NCI-H1105 treated with DMSO at 0.1 percent for 48 hours (cell line): ENCODE results near the gene CNNM4.

Experiments
- DNase-seq: peaks from one replicate; lab custom pipeline; 2025; lab: John Stamatoyannopoulos, UW

CNNM4 gene

DNA sequence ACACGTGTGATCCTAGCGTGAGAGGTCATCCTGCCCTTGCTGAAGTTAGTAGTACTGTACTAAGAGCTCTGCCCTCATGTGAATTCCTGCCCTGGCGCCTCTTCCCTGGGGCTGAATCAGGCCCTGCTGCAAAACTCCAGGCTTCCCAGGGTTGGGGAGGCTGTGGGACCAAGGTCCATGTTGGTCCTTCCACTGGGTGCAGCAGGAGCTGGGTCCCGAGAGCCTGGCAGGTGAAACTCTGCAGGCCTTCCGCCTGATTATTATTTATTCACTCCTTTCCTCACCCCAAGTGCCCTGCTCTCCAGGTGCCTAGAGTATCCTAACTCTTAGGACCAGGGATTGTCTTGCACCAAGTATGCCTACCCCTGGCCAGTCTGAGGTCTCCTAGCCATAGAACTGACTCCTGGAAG, 50.1 kb downstream of the CNNM4 start:
- DNase-seq: no peak

GRCh38 chr2:96811917-96812316, 51.2 kb downstream of the CNNM4 start:
- no peak for DNase-seq

DNA sequence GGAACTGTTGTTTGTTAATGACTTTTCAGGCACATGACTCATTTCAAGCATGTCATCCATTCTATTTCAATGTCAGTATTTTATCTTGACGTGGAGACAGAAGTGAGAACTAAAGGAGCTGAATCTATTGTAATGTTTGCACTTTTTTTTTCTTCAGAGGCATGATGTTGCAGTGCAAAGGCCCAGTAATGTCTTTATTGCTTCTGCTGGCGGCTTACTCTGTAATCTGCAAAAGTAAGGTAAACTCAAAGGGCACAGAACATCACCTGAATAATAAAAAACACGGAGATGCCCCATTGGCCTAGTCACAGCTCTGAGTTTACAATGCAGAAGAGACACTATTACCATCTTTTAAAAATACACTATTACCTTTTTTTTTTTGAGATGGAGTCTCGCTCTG, 53.0 kb downstream of the CNNM4 start:
- no peak for DNase-seq

DNA sequence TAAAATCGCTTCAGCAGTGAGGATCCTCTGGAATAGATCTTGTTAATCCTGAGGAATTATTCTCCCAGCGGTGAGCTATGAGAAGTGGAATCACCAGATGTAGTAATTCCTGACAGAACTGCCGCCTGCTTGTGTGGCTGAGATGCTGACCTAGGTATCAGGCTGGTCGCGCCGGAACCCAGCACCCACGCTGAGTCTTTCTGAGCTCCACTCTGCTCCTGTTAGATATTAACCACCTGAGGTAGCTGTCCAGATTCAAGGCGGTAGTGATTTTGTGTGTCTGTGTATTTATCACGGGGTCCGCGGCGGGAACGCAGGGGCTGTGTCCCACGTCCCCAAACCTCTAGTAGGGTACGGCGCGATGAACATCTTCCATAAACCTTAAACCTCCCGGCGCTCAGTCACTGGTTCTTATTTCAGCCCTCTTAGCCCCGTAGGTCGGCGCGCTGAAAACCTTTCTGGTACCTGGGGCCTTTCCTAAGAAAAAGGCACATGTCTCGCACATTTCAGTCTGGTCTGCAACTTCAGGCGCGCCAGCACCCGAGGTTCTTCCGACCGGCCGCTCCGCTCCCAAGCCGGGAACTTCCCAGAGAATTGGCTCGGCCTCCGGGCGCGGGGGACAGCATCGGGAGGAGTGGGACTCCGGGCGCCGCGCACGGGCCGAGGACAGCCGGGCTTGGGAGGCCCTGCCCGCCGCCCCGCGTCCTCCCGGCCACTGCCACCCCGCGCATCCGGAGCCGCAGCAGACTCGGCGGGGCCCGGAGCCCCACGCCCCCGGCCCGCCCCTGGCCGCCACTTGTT, 54.8 kb downstream of the CNNM4 start:
- peak; percentile 59 for DNase-seq

- DNase-seq: peak; percentile 82
Measured at GRCh38 chr2:96816127-96816835, 55.6 kb downstream of the CNNM4 start, which contains the start of gene CNNM3. Gene CNNM3 (plus strand): TSS chr2:96816268. CDS start chr2:96816278, 10 bp downstream.

- no peak for DNase-seq
Measured at GRCh38 chr2:96816836-96817702, 56.4 kb downstream of the CNNM4 start.

DNA sequence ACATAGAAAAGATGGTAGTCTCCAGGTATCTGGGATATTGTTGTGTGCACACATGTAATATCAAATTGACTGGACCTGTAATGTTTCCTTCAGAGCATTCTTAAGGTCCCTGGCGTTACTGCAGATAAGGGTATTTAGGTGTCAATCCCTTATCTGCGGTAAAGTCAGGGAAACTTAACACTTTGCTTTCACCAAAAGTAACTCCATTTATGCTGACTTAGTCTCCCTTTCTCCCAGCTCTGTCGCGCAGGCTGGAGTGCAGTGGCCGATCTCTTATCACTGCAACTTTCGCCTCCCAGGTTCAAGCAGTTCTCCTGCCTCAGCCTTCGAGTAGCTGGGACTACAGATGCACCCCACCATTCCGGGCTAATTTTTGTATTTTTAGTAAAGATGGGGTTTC, 57.2 kb downstream of the CNNM4 start:
- DNase-seq: no peak

DNA sequence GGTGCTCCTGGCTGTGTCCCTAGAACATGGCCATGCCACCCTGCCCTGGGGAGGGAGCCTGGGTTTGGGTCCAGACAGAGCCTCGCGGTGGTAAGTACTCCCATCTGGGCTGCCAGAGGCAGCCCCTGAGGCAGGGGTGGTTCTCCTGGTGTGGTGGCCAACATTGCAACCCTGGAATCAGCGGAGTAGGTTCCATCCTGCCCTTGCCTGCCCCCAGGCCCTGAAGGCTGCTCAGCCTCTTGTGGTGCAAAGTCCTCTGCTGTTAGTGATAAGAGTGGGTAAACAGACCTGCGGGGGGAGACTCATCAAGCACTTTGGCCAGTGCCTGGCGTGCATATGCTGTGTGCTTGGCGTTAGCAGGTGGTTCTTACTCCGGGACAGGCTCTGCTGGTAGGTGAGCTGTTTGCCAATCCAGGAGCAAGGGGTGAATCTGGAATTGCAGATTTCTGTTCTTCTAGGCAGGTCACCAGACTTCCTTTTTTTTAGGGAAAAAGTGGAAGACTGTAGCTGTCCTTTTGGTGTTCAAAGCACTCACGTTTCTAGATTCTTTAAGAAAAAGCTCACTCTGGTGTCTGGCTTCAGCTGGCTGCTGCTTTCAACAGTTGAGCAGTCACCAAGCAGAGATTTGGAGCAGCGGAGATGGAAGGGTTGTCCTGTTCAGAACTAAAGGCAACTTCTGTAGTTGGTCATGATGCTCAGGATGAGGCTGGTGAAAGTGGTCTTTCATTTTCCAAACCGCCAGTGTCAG, 58.6 kb downstream of the CNNM4 start:
- DNase-seq: no peak

- no peak for DNase-seq
Measured at GRCh38 chr2:96819876-96820511, 59.3 kb downstream of the CNNM4 start.

DNA sequence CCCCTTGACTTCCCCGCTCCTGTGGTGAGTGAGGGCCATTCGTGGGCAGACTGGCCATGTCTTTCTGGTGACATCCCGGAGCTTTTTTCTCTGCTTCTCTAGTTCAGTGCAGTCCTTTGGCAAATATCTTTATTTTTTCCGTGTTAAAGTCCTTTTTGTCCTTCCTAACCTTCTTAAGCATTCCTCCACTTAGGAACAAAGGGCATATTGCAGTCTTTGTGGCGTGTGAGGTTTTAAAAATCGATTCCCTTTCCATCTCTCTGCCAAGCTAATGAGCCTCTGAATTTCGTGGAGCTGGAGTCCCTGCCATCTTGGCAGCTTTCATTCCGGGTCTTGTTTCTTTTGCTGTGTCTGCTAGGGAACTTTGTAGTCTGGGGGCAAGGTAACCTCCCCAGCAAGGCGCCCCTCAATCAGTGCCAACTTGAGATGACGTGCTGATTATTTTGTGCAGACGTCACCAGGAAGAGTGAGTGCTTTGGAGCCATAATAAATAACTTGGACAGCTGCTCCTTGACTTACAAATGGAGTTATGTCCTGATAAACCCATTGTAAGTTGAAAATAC, 60.5 kb downstream of the CNNM4 start:
- DNase-seq: no peak

GRCh38 chr2:96822786-96823185, 62.1 kb downstream of the CNNM4 start:
- no peak for DNase-seq

- no peak for DNase-seq
Measured at GRCh38 chr2:96823198-96823597, 62.5 kb downstream of the CNNM4 start.

- DNase-seq: no peak
Measured at GRCh38 chr2:96824079-96824870, 63.6 kb downstream of the CNNM4 start.

DNA sequence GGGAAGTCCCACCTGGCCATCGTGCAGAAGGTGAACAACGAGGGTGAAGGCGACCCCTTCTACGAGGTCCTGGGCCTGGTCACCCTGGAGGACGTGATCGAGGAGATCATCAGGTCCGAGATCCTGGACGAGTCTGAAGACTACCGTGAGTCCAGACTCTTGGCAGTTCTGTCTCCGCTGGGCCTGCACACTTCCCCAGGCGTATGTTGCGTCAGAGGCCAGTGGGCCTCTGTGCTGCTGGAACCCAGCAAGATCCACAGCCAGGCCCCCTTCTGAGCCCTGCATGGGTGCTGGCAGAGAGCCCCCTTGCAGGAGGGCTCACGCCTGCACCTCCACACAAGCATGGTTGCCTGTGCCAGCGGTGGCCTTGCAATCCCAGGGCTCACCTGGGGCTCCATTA, 64.4 kb downstream of the CNNM4 start:
- DNase-seq: no peak

- DNase-seq: no peak
Measured at GRCh38 chr2:96826546-96827278, 66.0 kb downstream of the CNNM4 start.

DNA sequence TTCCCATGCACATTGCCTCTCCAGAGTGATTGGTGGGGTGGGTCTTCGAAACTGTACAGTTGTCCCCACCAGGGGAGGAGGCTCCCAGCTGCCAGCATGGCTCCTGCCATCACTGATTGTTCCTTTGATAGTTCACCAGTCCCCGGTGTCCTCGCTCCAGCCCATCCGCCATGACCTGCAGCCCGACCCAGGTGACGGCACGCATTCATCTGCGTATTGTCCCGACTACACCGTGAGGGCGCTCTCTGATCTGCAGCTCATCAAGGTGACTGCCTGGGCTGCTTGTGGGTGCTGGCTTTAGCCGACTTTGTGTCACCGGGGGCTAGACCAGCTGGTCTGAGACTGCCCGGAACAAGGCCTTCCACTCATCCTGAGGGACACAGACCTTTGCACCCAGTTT, 67.7 kb downstream of the CNNM4 start:
- DNase-seq: no peak

DNA sequence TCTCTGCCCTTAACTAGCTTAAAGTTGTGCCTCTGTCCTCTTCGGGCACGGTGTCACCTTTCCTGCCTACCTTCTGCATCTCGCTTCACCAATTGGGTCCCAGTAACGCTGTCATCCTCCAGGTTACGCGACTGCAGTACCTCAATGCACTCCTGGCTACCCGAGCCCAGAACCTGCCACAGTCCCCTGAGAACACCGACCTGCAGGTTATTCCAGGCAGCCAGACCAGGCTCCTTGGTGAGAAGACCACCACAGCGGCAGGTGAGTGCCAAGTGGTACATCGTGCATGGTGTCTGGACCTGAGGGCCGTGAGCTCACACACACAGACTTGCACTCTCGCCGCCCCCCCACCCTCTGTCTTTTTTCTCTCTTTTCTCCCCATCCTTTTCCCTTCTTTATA, 68.2 kb downstream of the CNNM4 start:
- DNase-seq: no peak

DNA sequence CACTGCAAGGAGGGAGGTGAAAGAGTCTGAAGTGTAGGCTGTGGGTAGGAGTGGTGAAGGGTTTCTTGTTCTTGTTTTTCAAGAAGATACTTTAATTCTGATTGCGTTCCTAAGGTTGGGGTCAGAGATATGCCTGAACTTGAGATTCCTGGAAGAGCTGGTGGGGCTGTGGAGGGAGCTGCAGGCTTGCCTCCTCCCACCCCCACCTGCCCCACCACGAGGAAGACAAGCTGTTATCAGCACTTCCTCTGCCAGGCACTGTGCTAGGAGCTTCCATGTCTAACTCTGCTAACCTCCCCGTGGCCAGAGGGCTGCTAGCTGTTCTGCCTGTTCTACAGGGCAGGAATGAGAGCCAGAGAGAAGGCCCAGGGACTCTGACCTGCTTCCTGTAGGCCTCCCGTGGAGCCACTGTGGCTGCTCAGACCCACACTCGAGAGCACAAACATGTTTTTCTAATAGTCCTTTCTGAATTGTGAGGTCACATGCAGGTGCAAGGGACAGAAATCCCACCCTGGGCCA, 69.4 kb downstream of the CNNM4 start:
- no peak for DNase-seq

GRCh38 chr2:96831679-96832078, 71.0 kb downstream of the CNNM4 start:
- no peak for DNase-seq
